Activated naive CD4-positive, alpha-beta T cell treated with anti-CD3 and anti-CD28 coated beads, Interleukin-2, amount 50 U/mL, for 24 hours (primary cell): ENCODE data around the gene LINGO1.

Experiments used
- H3K27ac Mint-ChIP-seq: one replicate; pipeline ENCODE4 v1.8.0; 2021; ENCODE audit warnings: mild to moderate bottlenecking, mixed read lengths
- H3K27me3 Mint-ChIP-seq: one replicate; pipeline ENCODE4 v1.8.0; 2021; ENCODE audit warnings: mixed read lengths
- H3K36me3 Mint-ChIP-seq: one replicate; pipeline ENCODE4 v1.8.0; 2021; ENCODE audit warnings: mixed read lengths
- H3K4me1 Mint-ChIP-seq: one replicate; pipeline ENCODE4 v1.8.0; 2021; ENCODE audit warnings: mixed read lengths
- H3K4me3 Mint-ChIP-seq: one replicate; pipeline ENCODE4 v1.8.0; 2021; ENCODE audit warnings: mild to moderate bottlenecking, mixed read lengths
- H3K9me3 Mint-ChIP-seq: one replicate; pipeline ENCODE4 v1.8.0; 2021; ENCODE audit warnings: mixed read lengths

The LINGO1 gene, protein sequence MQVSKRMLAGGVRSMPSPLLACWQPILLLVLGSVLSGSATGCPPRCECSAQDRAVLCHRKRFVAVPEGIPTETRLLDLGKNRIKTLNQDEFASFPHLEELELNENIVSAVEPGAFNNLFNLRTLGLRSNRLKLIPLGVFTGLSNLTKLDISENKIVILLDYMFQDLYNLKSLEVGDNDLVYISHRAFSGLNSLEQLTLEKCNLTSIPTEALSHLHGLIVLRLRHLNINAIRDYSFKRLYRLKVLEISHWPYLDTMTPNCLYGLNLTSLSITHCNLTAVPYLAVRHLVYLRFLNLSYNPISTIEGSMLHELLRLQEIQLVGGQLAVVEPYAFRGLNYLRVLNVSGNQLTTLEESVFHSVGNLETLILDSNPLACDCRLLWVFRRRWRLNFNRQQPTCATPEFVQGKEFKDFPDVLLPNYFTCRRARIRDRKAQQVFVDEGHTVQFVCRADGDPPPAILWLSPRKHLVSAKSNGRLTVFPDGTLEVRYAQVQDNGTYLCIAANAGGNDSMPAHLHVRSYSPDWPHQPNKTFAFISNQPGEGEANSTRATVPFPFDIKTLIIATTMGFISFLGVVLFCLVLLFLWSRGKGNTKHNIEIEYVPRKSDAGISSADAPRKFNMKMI

DNA sequence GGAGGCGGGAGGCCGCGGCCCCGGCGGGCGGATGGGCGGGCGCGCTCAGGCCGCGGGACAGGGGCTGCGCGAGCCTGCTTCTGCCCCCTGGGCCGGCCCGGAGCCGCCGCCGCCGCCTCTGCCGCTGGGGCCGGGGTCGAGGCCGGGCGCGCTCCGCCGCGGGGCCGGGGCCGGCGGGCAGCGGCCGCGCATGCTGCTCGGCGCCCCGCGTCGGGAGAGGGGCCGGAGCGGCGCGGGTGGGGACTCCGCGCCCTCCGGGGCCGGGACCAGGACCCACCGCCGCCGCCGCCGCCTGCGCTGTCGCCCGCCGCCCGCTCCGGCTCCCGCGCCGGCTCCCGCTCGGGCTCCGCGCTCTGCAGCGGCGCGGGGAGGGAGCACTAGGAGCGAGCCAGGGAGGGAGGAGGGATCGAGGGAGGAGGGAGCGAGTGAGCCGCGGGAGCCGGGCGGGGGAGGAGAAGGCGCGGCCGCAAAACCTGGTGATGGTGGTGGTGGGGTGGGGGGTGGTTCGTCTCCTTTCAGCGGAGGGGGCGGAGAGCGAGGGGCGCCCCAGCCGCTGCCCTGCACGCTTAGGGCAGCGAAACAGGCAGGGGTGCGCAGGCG lies at the start of gene LINGO1:
Gene LINGO1, minus strand, starts transcription at position 379 of the 600 bp plus-strand sequence. CDS start 597 bp downstream, outside the sequence.
- Mint-ChIP-seq H3K27ac (no peak within 1 kb of the TSS), H3K4me3 (peak within 1 kb of the TSS; percentile 77), H3K4me1 (peaks cover 10% of the 10 kb centered on the region), H3K36me3 (no peaks in the 10 kb centered on the region), H3K9me3 (no peaks in the 10 kb centered on the region), H3K27me3 (peaks cover 26% of the 10 kb centered on the region)

DNA sequence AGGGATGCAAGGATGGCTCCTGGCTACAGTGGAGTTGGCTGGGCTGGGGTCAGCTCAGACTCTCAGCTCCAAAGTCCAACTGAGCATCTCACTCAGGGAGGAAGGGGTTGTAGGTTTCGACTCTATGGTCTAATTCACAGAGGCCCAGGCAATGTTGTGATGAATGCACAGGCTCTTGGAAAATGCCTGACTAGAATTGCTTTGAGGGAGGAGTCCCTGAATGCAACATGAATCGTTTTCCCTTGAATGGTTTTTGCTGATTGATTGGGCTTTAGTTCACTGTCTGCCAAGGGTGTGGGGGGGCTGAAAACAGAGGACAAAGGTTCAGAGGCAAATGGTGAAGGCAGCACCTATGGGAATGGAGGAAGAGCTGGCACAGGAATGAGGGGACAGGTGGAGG lies 48.6 kb upstream of the LINGO1 start:
- Mint-ChIP-seq H3K27ac (no peak overlapping the region), H3K4me1 (no peaks in the 10 kb centered on the region), H3K36me3 (no peaks in the 10 kb centered on the region), H3K9me3 (no peaks in the 10 kb centered on the region), H3K27me3 (peaks cover 9% of the 10 kb centered on the region), H3K4me3 (no peak overlapping the region)

DNA sequence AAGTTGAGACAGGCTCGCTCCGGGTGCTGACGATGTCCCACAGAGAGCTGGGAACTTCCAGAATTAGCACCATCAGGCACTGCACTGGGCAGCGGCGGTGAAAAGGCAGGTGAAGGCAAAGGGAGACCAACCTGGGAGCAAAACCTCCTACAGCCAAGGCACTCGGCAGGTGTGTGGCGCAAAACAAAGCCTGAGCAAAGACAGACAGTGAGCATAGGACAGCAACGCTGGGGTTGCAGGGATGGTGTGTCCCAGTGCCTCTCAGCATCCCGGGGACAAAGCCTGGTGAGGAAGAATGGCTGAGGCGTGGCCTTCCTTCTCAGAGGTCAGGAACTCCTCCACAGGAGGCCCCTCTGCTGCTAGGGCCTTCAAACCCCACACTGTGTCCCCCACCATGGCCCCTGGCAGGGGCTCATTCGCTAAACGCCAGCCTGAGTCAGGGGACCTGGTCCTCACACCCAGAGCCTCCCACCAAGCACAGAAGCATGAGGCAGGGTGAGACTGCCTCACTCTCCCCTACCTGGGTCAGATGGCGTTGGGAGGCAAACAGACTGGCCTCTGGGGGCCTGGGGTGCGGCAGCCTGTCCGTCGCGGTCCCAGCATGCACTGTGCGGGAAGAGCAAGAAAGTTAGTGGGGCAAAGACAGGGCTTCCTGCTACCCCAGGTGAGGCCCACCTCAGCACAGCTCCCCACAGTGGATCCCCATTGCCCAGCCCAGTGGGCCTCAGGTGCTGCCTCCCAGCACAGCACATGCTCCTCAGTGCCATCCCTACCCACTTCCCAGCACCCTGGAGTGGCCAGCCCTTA lies 44.1 kb upstream of the LINGO1 start:
- H3K4me3 Mint-ChIP-seq: no peak overlapping the region
- no peaks in the 10 kb centered on the region for H3K9me3 Mint-ChIP-seq
- no peak overlapping the region for H3K27ac Mint-ChIP-seq
- H3K36me3 Mint-ChIP-seq: no peaks in the 10 kb centered on the region
- H3K27me3 Mint-ChIP-seq: peaks cover 6% of the 10 kb centered on the region
- H3K4me1 Mint-ChIP-seq: no peaks in the 10 kb centered on the region

DNA sequence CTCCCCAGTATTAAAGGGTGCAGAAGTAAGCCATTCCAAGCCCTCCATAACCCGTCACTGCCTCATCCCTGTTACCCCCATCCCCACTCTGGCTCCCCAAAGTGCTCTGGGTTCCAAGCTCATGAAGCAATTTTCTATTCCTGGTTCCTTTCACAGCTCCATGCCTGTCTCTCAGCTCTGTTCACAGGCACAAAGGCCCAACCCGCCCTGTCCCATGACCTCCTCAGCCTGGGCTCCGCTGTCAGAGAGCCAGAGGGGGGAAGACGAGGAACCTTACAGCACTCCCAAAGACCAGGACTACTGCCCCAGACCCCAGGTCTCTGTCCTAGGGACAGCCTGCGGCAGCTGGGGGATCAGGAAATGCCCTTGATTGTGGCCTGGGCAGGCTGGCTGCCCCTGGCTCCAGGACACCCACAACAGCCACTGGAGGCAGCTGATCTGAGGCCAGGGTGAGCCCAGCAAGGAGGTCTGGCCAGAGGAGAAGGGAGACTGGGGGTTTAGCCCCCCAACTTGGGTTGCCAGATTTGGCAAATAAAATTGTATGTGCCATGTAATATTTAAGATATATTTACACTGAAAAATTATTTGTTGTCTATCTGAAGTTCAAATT lies 43.2 kb upstream of the LINGO1 start:
- H3K4me1 Mint-ChIP-seq: no peaks in the 10 kb centered on the region

DNA sequence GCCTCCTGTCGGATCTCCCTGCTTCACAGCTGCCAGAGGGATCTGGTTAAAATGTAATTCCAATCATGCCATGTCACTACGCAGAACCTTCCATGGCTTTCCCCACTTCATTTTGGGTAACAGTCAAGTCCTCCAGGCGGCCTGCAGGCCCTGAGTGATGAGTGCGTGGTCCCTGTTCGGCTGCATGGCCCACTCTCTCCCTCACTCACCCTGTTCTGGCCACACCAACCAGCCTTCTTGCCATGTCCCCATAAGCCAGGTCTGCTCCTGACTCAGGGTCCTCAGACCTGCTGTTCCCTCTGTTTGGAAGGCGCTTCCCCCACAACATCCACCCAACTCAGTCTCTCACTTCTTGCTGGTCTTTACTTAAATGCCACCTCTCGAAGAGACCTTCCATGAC lies 41.6 kb upstream of the LINGO1 start:
- no peaks in the 10 kb centered on the region for H3K9me3 Mint-ChIP-seq
- H3K4me1 Mint-ChIP-seq: no peaks in the 10 kb centered on the region
- H3K27ac Mint-ChIP-seq: no peak overlapping the region
- H3K27me3 Mint-ChIP-seq: peaks cover 6% of the 10 kb centered on the region
- no peaks in the 10 kb centered on the region for H3K36me3 Mint-ChIP-seq
- H3K4me3 Mint-ChIP-seq: no peak overlapping the region

More for the DNA sequence above, 43.2 kb upstream of the LINGO1 start:
- no peaks in the 10 kb centered on the region for H3K36me3 Mint-ChIP-seq
- H3K4me3 Mint-ChIP-seq: no peak overlapping the region
- no peak overlapping the region for H3K27ac Mint-ChIP-seq
- H3K27me3 Mint-ChIP-seq: peaks cover 6% of the 10 kb centered on the region
- H3K9me3 Mint-ChIP-seq: no peaks in the 10 kb centered on the region

DNA sequence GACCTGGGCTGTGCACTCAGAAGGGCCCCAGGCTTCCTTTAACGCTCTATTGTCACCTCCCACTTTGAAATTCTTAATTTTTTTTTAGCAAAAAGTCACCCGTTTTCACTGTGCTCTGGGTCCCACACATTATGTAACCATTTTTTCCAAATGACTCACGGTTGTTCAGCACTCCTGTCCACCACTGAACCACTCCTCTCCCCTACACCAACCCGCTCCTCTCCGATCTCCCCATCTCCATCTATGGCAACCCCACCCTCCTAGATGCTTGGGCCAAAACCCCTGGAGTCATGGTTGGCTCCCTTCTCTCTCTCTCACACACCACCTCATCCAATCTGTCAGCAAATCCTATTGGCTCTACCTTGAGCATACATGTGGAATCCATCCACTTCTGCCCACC lies 41.2 kb upstream of the LINGO1 start:
- Mint-ChIP-seq H3K4me3 (no peak overlapping the region), H3K27me3 (peaks cover 4% of the 10 kb centered on the region), H3K27ac (no peak overlapping the region), H3K36me3 (no peaks in the 10 kb centered on the region), H3K4me1 (no peaks in the 10 kb centered on the region), H3K9me3 (no peaks in the 10 kb centered on the region)

DNA sequence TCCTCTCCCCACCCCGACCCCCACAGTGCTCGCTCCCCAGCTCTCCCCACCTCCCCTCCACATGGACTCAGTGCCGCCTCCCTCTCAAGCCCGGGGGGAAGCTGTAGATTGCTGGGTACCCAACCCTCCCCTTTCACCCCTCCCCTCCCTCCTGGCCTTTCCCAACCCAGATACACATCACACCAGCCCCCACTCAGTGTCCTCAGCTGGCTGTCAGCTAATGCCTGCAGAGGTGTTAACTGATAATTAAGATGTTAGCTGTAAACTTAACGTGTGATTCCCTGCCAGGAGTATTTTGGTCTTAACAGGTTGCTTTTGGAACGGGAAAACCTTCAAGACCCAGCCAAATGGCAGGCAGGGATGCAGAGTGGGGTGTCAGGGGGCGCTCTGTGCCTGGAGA lies 39.4 kb upstream of the LINGO1 start:
- Mint-ChIP-seq H3K9me3 (no peaks in the 10 kb centered on the region), H3K4me3 (no peak overlapping the region), H3K36me3 (no peaks in the 10 kb centered on the region), H3K4me1 (no peaks in the 10 kb centered on the region), H3K27ac (no peak overlapping the region), H3K27me3 (no peaks in the 10 kb centered on the region)

DNA sequence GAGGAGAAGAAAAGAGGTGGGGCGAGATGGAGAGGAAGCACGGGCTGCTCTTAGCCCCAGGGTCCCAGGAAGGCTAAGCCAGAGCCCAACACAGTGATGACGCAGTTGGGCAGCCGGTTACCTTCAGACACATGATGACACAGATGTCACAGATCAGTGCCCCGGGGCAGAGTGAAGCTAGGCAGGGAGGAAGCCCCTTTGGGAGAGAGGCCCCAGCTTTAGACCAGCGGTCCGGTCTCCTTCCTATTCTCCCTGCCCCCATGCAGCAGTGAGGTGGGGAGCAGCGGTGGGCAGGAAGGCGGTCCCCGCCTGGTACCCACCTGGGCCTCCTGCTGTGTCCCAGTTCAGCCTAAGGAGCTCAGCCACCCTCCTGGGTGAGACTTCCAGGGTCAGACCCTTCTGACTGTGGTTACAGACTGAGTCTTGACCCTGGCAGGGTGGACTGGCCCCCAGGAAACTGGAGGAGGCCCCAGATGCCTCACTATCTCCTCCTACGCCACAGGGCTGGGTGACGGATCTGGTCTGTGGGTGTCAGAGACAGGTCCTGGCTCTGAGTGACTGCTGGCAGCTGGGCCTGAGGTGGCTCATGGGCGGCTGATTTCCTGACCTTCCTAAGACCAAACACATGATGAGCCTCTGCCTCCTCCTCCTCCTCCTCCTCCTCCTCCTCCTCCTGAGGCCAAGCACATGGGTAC lies 38.8 kb upstream of the LINGO1 start:
- Mint-ChIP-seq H3K9me3 (no peaks in the 10 kb centered on the region), H3K27me3 (no peaks in the 10 kb centered on the region), H3K27ac (no peak overlapping the region), H3K36me3 (no peaks in the 10 kb centered on the region), H3K4me1 (no peaks in the 10 kb centered on the region), H3K4me3 (no peak overlapping the region)

DNA sequence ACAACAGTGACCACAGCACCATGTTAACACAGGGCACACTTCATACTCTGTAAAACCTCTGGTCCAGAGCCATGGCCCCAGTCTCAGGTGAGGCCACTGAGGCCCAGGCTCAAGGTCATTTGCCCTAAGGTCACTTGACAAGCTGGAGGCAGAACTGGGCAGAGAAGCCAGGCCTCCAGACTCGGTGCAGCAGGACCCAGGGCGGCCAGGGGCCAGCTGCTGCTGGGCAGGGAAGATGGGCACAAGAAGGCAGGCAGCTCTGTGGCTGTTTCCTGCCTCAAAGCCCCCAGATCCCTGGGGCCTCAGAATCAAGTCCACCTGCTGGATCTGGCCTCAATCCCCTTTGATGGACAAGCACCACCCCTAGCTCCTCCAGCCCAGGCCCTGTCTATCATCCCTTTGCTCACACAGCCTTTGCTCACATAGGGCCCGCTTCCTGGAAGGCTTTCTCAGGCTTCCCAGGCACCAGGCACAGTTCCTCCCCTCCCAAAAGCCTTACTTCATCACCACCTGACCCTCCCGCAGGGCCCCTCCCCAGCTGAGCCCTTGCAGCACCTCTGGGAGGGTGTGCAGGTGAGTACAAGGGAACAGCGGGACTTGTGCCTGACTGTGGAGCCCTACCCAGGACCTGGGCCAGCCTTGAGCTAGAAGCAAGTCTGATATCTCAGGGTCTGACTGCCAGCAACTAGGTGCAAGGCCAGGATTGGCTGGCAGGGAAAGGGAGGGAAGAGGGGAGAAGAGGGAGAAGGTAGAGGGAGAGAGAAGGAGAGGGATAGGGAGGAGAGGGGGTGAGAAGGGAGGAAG lies 38.0 kb upstream of the LINGO1 start:
- Mint-ChIP-seq H3K9me3 (no peaks in the 10 kb centered on the region), H3K27me3 (no peaks in the 10 kb centered on the region), H3K4me3 (no peak overlapping the region), H3K36me3 (no peaks in the 10 kb centered on the region), H3K27ac (no peak overlapping the region), H3K4me1 (no peaks in the 10 kb centered on the region)

DNA sequence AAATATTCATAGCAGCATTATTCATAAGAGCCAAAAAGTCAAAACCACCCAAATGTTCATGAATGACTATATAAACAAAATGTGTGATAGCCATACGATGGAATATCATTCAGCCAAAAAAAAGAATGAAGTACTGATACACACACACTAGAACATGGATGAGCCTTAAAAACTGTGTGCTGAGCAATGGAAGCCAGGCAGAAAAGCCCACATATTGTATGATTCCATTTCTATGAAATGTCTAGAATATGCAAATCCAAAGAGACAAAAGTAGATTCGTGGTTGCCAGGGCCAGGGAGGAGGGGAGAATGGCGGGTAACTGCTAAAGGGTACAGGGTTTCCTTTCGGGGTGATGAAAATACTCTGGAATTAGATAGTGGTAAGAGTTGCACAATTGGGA lies 37.2 kb upstream of the LINGO1 start:
- no peaks in the 10 kb centered on the region for H3K4me1 Mint-ChIP-seq
- H3K4me3 Mint-ChIP-seq: no peak overlapping the region
- H3K36me3 Mint-ChIP-seq: no peaks in the 10 kb centered on the region
- H3K27me3 Mint-ChIP-seq: no peaks in the 10 kb centered on the region
- no peaks in the 10 kb centered on the region for H3K9me3 Mint-ChIP-seq
- no peak overlapping the region for H3K27ac Mint-ChIP-seq

DNA sequence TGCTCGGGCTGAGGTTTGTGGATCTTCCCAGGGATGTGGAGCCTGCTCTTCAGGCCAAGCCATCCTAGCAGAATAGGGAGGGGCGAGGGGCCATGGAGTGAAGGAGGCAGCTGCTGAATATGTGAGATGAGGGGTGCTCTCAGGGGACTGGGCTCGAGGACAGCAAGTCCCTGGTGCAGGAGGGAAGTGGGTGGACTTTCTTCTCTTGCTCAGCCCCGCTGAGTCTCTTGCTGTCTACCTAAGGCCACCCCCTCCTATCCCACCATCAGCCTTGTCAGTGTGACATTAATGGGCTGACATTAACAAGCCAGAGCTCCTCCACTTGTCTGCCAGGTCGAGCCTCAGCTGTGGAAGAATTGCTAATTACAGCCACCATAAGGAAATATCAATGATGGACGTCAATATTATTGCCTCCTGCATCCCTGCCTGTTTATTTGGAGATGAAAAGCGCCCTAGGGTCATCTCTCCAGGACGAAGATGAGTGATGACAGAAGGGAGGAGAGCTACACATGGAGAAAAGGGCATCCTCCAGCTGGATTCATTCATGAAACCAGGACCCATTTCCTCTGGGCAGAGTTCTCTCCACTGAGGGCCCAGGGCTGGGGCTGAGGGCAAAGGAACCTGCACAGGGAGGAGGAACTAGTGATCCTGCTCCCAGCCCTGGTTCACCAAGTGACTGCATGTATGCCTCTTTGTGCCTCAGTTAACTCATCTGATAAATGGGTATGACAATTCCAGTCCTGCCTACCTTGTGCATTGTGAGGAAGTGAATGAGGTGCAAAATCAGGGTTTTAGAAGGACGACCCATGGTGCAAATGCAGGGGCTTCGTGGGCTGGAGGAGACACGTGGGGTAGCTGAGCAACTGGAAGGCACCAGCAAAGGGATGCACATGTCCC lies 34.9 kb upstream of the LINGO1 start:
- Mint-ChIP-seq H3K4me1 (no peaks in the 10 kb centered on the region), H3K4me3 (no peak overlapping the region), H3K27ac (no peak overlapping the region), H3K27me3 (no peaks in the 10 kb centered on the region), H3K9me3 (no peaks in the 10 kb centered on the region), H3K36me3 (no peaks in the 10 kb centered on the region)

DNA sequence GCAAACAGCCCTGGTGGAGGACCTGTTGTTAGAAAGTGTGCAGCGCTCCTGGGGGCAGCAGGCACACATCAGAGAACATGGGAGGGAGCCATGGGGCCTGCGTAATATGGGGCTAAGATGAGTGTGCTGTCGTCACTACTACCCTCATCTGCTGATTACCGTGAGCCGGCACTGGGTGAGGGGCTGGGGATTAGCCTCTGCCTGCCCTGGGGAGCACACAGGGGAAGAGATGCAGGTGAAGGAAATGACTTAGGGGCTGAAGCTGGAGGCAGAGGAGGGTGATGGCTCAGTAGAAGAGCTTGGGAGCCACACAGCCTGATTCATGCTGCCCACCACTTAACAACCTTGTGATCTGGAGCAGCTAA lies 33.6 kb upstream of the LINGO1 start:
- Mint-ChIP-seq H3K27ac (no peak overlapping the region), H3K9me3 (no peaks in the 10 kb centered on the region), H3K4me1 (no peaks in the 10 kb centered on the region), H3K4me3 (no peak overlapping the region), H3K36me3 (no peaks in the 10 kb centered on the region), H3K27me3 (no peaks in the 10 kb centered on the region)

DNA sequence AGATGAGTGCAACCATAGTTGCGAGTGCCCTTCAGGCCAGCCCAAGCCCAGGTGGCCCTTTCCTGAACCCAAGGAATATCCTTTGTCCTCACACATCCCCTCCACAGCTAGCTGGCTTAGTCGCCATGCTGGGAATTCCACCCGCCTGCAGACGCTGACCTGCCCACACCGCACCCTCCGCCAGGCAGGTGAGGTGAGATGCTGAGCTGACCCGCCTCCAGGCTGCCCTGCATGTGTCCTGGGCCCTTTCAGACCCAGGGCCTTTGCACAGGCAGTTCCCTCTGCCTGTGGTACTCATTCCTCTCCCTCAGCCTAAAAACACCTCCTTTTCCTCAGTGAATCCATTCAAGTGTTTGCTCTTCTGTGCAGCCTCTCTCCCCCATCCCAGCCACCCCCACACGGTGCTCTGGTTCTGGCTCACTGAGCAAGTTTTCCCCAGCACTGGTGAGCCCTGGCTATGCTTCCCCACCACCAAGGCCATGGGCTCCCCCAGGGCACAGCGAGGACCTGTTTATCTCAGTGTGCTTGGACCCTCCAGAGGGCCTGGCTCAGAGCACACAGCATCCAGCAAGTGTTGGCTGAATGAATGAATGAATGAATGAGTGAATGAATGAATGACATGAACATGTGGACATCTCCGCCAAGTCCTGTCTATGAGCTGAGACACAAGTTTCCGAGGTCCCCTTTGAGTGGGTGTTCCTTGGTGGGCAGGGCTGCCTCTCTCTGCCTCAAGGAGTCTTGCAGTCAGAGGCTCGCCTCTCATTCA lies 33.0 kb upstream of the LINGO1 start:
- Mint-ChIP-seq H3K27ac (no peak overlapping the region), H3K4me1 (no peaks in the 10 kb centered on the region), H3K9me3 (no peaks in the 10 kb centered on the region), H3K4me3 (no peak overlapping the region), H3K36me3 (no peaks in the 10 kb centered on the region), H3K27me3 (no peaks in the 10 kb centered on the region)
